ENCODE data around the gene SLC26A1.

DNA sequence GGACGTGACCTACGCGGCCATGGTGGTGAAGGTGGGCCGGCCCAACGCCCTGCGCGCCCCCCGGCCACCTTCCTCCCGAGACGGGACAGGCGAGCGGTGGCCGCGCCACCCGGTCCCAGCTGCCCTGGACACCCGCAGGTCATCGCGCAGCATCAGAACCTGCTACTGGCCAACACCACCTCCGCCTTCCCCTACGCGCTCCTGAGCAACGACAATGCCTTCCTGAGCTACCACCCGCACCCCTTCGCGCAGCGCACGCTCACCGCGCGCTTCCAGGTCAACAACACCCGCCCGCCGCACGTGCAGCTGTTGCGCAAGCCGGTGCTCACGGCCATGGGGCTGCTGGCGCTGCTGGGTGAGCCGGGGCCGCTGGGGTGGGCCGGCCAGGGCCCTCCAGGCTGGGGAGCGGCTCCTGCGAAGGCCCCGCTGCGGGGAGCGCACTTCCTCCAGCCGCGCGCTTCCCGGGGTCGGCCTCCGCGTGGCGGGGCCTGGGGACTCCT lies 9.0 kb upstream of the SLC26A1 start:
- TF ChIP-seq, protein P1, sequence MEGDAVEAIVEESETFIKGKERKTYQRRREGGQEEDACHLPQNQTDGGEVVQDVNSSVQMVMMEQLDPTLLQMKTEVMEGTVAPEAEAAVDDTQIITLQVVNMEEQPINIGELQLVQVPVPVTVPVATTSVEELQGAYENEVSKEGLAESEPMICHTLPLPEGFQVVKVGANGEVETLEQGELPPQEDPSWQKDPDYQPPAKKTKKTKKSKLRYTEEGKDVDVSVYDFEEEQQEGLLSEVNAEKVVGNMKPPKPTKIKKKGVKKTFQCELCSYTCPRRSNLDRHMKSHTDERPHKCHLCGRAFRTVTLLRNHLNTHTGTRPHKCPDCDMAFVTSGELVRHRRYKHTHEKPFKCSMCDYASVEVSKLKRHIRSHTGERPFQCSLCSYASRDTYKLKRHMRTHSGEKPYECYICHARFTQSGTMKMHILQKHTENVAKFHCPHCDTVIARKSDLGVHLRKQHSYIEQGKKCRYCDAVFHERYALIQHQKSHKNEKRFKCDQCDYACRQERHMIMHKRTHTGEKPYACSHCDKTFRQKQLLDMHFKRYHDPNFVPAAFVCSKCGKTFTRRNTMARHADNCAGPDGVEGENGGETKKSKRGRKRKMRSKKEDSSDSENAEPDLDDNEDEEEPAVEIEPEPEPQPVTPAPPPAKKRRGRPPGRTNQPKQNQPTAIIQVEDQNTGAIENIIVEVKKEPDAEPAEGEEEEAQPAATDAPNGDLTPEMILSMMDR (IDR thresholded peaks at IDR 0.05; ENCODE audit: low read length) = no peak
- TF ChIP-seq EZH2 (optimal IDR thresholded peaks at IDR 0.05; ENCODE audit: low read depth, low read length) = no peak

Measured in MM.1S (cell line).